ENCODE measurements around the gene EXOC6B. TPM values are rescaled to one million over a fixed set of nuclear protein-coding genes. Genes with fewer than 3 reads are reported as not detected.

EXOC6B gene
- total RNA-seq, 2 experiments from 2014 or later: 6.2 to 8.3 TPM

DNA sequence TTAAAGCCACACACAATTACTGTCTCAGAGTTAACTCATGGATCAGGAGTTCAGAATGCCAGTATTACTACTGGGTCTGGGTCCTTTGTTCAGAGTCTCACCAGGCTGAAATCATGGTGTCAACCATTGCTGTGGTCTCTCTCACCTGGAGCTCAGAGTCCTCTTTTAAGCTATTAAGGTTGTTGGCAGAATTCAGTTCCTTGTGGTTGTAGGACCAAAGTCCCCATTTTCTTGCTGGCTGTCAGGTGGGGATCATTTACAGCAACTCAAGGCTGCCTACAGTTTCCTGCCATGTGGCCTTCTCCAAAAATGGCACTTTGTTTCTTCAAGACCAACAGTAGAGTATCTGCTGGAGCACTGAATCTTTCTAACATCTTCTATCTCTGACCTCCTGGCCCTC, 113.5 kb downstream of the EXOC6B start:
- no peak overlapping the region for H3K27ac Mint-ChIP-seq
- H3K9me3 Mint-ChIP-seq: no peaks in the 10 kb centered on the region
- H3K4me1 Mint-ChIP-seq (ENCODE audit: low read depth): no peaks in the 10 kb centered on the region
- intact Hi-C loops (cut with micrococcal nuclease): no loop called here
- H3K4me3 Mint-ChIP-seq: no peak overlapping the region
- H3K36me3 Mint-ChIP-seq (ENCODE audit: low read depth): peaks cover 2% of the 10 kb centered on the region
- TF ChIP-seq, protein P1, sequence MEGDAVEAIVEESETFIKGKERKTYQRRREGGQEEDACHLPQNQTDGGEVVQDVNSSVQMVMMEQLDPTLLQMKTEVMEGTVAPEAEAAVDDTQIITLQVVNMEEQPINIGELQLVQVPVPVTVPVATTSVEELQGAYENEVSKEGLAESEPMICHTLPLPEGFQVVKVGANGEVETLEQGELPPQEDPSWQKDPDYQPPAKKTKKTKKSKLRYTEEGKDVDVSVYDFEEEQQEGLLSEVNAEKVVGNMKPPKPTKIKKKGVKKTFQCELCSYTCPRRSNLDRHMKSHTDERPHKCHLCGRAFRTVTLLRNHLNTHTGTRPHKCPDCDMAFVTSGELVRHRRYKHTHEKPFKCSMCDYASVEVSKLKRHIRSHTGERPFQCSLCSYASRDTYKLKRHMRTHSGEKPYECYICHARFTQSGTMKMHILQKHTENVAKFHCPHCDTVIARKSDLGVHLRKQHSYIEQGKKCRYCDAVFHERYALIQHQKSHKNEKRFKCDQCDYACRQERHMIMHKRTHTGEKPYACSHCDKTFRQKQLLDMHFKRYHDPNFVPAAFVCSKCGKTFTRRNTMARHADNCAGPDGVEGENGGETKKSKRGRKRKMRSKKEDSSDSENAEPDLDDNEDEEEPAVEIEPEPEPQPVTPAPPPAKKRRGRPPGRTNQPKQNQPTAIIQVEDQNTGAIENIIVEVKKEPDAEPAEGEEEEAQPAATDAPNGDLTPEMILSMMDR (IDR thresholded peaks at IDR 0.05): no peak
- no peaks in the 10 kb centered on the region for H3K27me3 Mint-ChIP-seq
- POLR2A ChIA-PET: no interaction called here
- no peak for ATAC-seq
- no peak for DNase-seq
- CTCF ChIA-PET: no interaction called here

DNA sequence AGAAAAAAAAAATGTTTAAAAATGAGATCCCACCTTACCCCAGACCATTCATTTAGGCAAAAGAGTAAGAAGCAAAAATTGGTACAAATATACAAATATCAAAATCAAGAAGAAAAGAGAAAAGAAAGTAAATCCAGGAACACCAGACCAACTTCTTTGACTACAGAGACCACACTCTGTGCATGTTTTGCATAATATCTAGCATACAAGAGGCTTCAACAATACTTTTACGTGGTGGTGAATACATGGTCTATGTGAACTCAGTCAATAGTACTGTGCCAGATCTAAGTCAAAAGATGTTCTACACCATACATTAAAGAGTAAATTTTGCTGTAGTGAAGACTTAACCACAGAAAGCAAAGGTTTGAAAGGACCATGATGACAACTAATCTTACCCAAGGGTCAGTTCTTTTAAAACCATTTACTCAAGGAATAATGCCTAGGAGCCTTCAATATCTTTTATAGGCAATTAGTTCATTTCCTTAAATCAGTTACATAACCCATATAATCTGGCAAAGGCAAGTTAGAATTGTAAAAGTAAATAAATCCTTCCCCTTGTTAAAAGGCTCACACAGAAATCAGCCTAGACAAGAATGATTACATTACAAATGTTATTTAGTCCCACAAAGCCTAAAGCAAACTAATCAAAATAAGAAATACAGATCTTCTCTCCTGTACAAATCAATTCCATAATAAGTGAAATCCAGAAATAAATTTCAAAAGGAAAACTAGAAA, 115.2 kb downstream of the EXOC6B start:
- peaks cover under 1% of the 10 kb centered on the region for H3K9me3 Mint-ChIP-seq
- peaks cover 6% of the 10 kb centered on the region for H3K36me3 Mint-ChIP-seq (ENCODE audit: low read depth)
- ChIA-PET POLR2A (no interaction called here), CTCF (no interaction called here)
- no peak overlapping the region for H3K4me3 Mint-ChIP-seq
- no peaks in the 10 kb centered on the region for H3K27me3 Mint-ChIP-seq
- H3K27ac Mint-ChIP-seq: no peak overlapping the region
- TF ChIP-seq, protein P1 (IDR thresholded peaks at IDR 0.05): no peak
- ATAC-seq (no peak), DNase-seq (no peak)
- intact Hi-C loops (cut with micrococcal nuclease): no loop called here
- no peaks in the 10 kb centered on the region for H3K4me1 Mint-ChIP-seq (ENCODE audit: low read depth)

DNA sequence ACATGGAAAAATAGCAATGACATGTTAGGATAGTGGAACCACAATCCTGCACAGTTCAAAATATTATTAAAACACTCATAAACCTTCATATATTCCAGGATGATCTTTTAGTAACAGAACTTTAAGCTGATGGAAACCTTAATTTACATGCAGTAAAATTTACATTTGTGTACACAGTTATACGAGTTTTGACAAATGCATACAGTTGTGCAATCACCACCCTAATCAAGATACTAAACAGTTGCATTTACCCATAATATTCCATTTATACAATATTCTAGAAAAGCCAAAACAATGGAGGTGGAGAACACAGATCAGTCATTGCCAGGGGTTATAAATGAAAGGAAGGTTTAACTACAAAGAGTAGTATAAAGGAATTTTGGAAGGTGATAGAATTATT, 117.6 kb downstream of the EXOC6B start:
- ATAC-seq: no peak
- no peak overlapping the region for H3K27ac Mint-ChIP-seq
- no peak overlapping the region for H3K4me3 Mint-ChIP-seq

DNA sequence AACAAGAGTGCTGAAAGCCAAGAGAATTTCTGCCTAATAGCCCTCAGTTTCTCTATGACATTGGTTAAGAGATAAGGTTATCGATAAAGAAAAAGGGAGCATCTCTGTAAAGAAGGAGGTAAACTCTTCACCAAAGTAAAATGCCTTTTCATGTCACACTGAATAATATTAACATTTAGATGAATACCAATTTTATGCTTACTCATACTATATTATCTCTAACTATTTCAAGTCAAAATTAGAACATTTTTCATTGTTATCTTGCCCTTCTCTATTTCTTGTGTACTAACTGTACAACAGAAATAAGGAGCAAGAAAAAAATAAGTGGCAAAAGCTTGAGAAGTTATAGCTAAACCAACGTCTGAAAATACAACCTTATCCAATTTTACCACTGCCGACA, 127.5 kb downstream of the EXOC6B start:
- no peaks in the 10 kb centered on the region for H3K9me3 Mint-ChIP-seq
- DNase-seq: no peak
- intact Hi-C loops (cut with micrococcal nuclease): no loop called here
- CTCF ChIA-PET: no interaction called here
- H3K27ac Mint-ChIP-seq: no peak overlapping the region
- no peak for ATAC-seq
- H3K27me3 Mint-ChIP-seq: no peaks in the 10 kb centered on the region
- TF ChIP-seq, protein P1 (IDR thresholded peaks at IDR 0.05): no peak
- H3K4me1 Mint-ChIP-seq (ENCODE audit: low read depth): no peaks in the 10 kb centered on the region
- no peak overlapping the region for H3K4me3 Mint-ChIP-seq
- peaks cover 1% of the 10 kb centered on the region for H3K36me3 Mint-ChIP-seq (ENCODE audit: low read depth)
- POLR2A ChIA-PET: no interaction called here

More for the DNA sequence above, 117.6 kb downstream of the EXOC6B start:
- no peaks in the 10 kb centered on the region for H3K4me1 Mint-ChIP-seq (ENCODE audit: low read depth)
- ChIA-PET POLR2A (no interaction called here), CTCF (no interaction called here)
- DNase-seq: no peak
- TF ChIP-seq, protein P1 (IDR thresholded peaks at IDR 0.05): no peak
- peaks cover 2% of the 10 kb centered on the region for H3K9me3 Mint-ChIP-seq
- H3K27me3 Mint-ChIP-seq: no peaks in the 10 kb centered on the region
- intact Hi-C loops (cut with micrococcal nuclease): no loop called here
- H3K36me3 Mint-ChIP-seq (ENCODE audit: low read depth): peaks cover 10% of the 10 kb centered on the region

DNA sequence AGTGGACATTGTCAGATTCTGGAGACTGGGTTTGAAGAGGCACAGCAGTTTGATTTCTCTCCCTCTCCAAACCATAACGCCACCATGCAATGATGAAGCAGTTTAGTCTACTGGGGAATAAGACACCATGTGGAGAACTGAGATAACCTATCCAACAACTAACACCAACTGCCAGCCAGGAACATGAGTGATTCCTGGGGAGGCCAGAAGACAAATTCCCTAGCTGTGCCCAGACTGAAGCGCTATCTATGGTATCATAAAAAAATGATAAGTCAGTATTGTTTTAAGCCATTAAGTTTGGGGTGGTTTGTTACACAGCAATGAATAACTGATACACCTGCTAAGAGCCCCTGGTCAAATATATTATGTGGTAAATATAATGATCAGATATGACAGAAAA, 129.3 kb downstream of the EXOC6B start:
- CTCF ChIA-PET: no interaction called here
- Mint-ChIP-seq H3K36me3 (ENCODE audit: low read depth) (peaks cover 1% of the 10 kb centered on the region), H3K9me3 (no peaks in the 10 kb centered on the region), H3K4me1 (ENCODE audit: low read depth) (no peaks in the 10 kb centered on the region), H3K27me3 (no peaks in the 10 kb centered on the region), H3K4me3 (no peak overlapping the region), H3K27ac (no peak overlapping the region)
- DNase-seq: no peak
- POLR2A ChIA-PET: no interaction called here
- intact Hi-C loops (cut with micrococcal nuclease): no loop called here
- ATAC-seq: no peak
- TF ChIP-seq, protein P1 (IDR thresholded peaks at IDR 0.05): no peak

All from activated CD8-positive, alpha-beta T cell treated with anti-CD3 and anti-CD28 coated beads for 36 hours (primary cell).